Keratinocyte (primary cell): Measurements from ENCODE around the gene MDK. TPM values are rescaled to one million over a fixed set of nuclear protein-coding genes. Genes with fewer than 3 reads are reported as not detected.

Experiments
- DNase-seq: peaks from one replicate; pipeline ENCODE4 v3.0.0-alpha.2; 2011; ENCODE audit warnings: low read depth, missing footprints, low spot score
- FAIRE-seq: peaks from 2 replicates; lab custom pipeline; 2011; peaks lifted over from hg19 to GRCh38; lab: Jason Lieb, UNC
- H2AFZ ChIP-seq: 2 replicates; pipeline ENCODE4 v1.6.0; 2012; ENCODE audit warnings: low read length, control low read depth, inconsistent platforms; ENCODE audit not compliant: control insufficient read depth
- H3K27ac ChIP-seq: 2 replicates; pipeline ENCODE4 v1.5.1; 2011; ENCODE audit warnings: low read length; ENCODE audit not compliant: control insufficient read depth, insufficient read depth
- H3K27me3 ChIP-seq: 3 replicates; pipeline ENCODE4 v1.6.0; 2011; ENCODE audit warnings: low read length; ENCODE audit not compliant: control insufficient read depth, insufficient read depth; ENCODE audit errors: extremely low read depth
- H3K36me3 ChIP-seq, 2 experiments: 2 replicates in 1 of 2; 3 replicates in 1 of 2; pipeline ENCODE4 v1.5.1; 2011; ENCODE audit warnings: low read length in 2 of 2, mild to moderate bottlenecking in 1 of 2; ENCODE audit not compliant: control insufficient read depth in 2 of 2, insufficient read depth in 2 of 2; ENCODE audit errors: extremely low read depth in 1 of 2
- H3K4me1 ChIP-seq: 3 replicates; pipeline ENCODE4 v1.5.1; 2011; ENCODE audit warnings: low read length; ENCODE audit not compliant: control insufficient read depth, insufficient read depth; ENCODE audit errors: extremely low read depth
- H3K4me2 ChIP-seq: 3 replicates; pipeline ENCODE4 v1.6.0; 2011; ENCODE audit warnings: low read depth, low read length; ENCODE audit not compliant: control insufficient read depth, insufficient read depth; ENCODE audit errors: extremely low read depth
- H3K4me3 ChIP-seq, 3 experiments: fragments of 200-600 bp in 1 of 3; sonication (generic) in 1 of 3; 2 replicates in 2 of 3; 3 replicates in 1 of 3; pipeline ENCODE4 v1.5.1; 2011 to 2016; ENCODE audit warnings: low read length in 3 of 3, mild to moderate bottlenecking in 3 of 3, control low read depth in 2 of 3, inconsistent platforms in 1 of 3, low read depth in 1 of 3, mixed read lengths in 1 of 3, mixed run types in 1 of 3, moderate library complexity in 1 of 3; ENCODE audit not compliant: control insufficient read depth in 2 of 3, insufficient read depth in 2 of 3; ENCODE audit errors: extremely low read depth in 1 of 3
- H3K79me2 ChIP-seq: 2 replicates; pipeline ENCODE4 v1.6.0; 2012; ENCODE audit warnings: low read length; ENCODE audit not compliant: control insufficient read depth, insufficient read depth
- H3K9ac ChIP-seq: 3 replicates; pipeline ENCODE4 v1.6.0; 2011; ENCODE audit warnings: low read length; ENCODE audit not compliant: control insufficient read depth, insufficient read depth; ENCODE audit errors: extremely low read depth
- H3K9me1 ChIP-seq: 3 replicates; pipeline ENCODE4 v1.6.0; 2011; ENCODE audit warnings: low read length; ENCODE audit not compliant: control insufficient read depth, insufficient read depth; ENCODE audit errors: extremely low read depth
- H3K9me3 ChIP-seq: 2 replicates; pipeline ENCODE4 v1.5.1; 2012; ENCODE audit warnings: low read depth, low read length; ENCODE audit not compliant: control insufficient read depth
- H4K20me1 ChIP-seq: 3 replicates; pipeline ENCODE4 v1.6.0; 2011; ENCODE audit warnings: low read length; ENCODE audit not compliant: control insufficient read depth, insufficient read depth; ENCODE audit errors: extremely low read depth
- CTCF ChIP-seq, 3 experiments: IDR thresholded peaks in 1 of 3; conservative IDR thresholded peaks in 1 of 3; optimal IDR thresholded peaks in 1 of 3; 2 replicates in 2 of 3; 3 replicates in 1 of 3; pipeline versions ENCODE3 to v1.5.1; 2011; ENCODE audit warnings: low read length in 3 of 3, mild to moderate bottlenecking in 3 of 3, moderate library complexity in 2 of 3, control low read depth in 1 of 3, inconsistent platforms in 1 of 3; ENCODE audit not compliant: insufficient read depth in 2 of 3; ENCODE audit errors: extremely low read depth in 1 of 3
- EZH2 ChIP-seq: IDR thresholded peaks from one replicate; pipeline ENCODE4 v1.6.1; 2012; ENCODE audit warnings: inconsistent platforms, mild to moderate bottlenecking, low read length, moderate library complexity
- dilution Hi-C: fragments of 300-500 bp; cut with MboI; formaldehyde crosslinking; loops from one replicate; pipeline ENCODE4 v1.7.0; 2020; ENCODE audit warnings: low sequenced_read_pairs; ENCODE audit not compliant: extremely low pct_ligation_motif_present
- polyA plus RNA-seq, 5 experiments: library from polyadenylated mRNA; depleted of rRNA in 3 of 5; stranded (reverse) in 3 of 5; stranded (forward) in 1 of 5; unstranded in 1 of 5; fragments of >200 nt; gene quantifications; 1 replicate in 1 of 5; 2 replicates in 3 of 5; 3 replicates in 1 of 5; pipeline versions ENCODE4 v1.2.1 to v1.2.3, GENCODE V29; 2011 to 2012; ENCODE audit warnings: missing spikeins in 2 of 5, low read depth in 1 of 5, low replicate concordance in 1 of 5

MDK gene
- polyA plus RNA-seq, 1 donor (not counting 4 experiments of a cell fraction or from before 2014, with no cell fraction given), result 5.4 TPM

GRCh38 chr11:46350695-46351094, 30.8 kb upstream of the MDK start:
- H3K9me3 ChIP-seq, result no peaks in the 10 kb centered on the region
- FAIRE-seq (no peak), DNase-seq (no peak)
- H3K4me3 ChIP-seq, result no peak overlapping the region
- H3K27me3 ChIP-seq, result no peaks in the 10 kb centered on the region
- H3K36me3 ChIP-seq, result peaks cover 5 to 24% of the 10 kb centered on the region in 2 experiments
- peaks cover 3% of the 10 kb centered on the region for H4K20me1 ChIP-seq
- no peak overlapping the region for H3K27ac ChIP-seq
- H3K79me2 ChIP-seq, result peaks cover 87% of the 10 kb centered on the region
- H3K4me2 ChIP-seq, result no peak overlapping the region
- H3K9ac ChIP-seq, result no peak overlapping the region
- dilution Hi-C loops, result no loop called here
- no peak for TF ChIP-seq EZH2
- H3K9me1 ChIP-seq, result peaks cover 5% of the 10 kb centered on the region
- peaks cover 67% of the 10 kb centered on the region for H3K4me1 ChIP-seq
- H2AFZ ChIP-seq, result no peak overlapping the region

DNA sequence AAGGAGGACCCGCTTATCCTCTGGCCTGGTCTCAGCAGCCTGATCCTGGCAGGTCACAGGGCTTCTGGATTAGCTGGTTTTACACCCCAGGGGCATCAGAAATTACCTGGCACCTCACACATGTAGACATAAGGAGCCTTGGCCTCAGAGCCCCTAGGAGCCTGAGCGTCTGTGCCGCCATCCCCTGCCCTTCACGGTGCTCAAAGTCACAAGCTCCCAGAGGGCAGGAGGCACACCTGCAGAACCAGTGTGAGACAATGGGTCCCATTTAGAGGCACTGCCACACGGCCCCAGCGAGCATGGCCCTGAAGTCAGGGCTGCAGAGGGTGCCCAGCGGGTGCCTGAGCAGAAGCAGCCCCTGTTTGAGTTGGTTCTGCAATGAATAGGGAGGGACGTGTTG, 30.3 kb upstream of the MDK start:
- H3K4me1 ChIP-seq, result peaks cover 62% of the 10 kb centered on the region
- no peaks in the 10 kb centered on the region for H3K9me3 ChIP-seq
- peaks cover 84% of the 10 kb centered on the region for H3K79me2 ChIP-seq
- H3K27me3 ChIP-seq, result no peaks in the 10 kb centered on the region
- DNase-seq (no peak), FAIRE-seq (no peak)
- no peak overlapping the region for H3K27ac ChIP-seq
- H3K9ac ChIP-seq, result peak overlapping the region; percentile 32
- H3K4me2 ChIP-seq, result peak overlapping the region; percentile 11
- peaks cover 5% of the 10 kb centered on the region for H3K9me1 ChIP-seq
- no peak overlapping the region for H2AFZ ChIP-seq
- peaks cover 5 to 26% of the 10 kb centered on the region in 2 experiments for H3K36me3 ChIP-seq
- no peak overlapping the region for H3K4me3 ChIP-seq
- peaks cover 3% of the 10 kb centered on the region for H4K20me1 ChIP-seq
- dilution Hi-C loops, result no loop called here
- TF ChIP-seq CTCF (optimal IDR thresholded peaks at IDR 0.05 in 1 of 3, IDR thresholded peaks at IDR 0.05 in 1 of 3, conservative IDR thresholded peaks at IDR 0.05 in 1 of 3; ENCODE audit: extremely low read depth in 1 of 3, insufficient read depth in 2 of 3, low read length in 3 of 3) (no peak), EZH2 (no peak)

- DNase-seq, result no peak
- no peak for FAIRE-seq
- no peak overlapping the region for H3K27ac ChIP-seq
- peak overlapping the region in 1 of 3 experiments; percentile 11 for H3K4me3 ChIP-seq
- peaks cover 85% of the 10 kb centered on the region for H3K79me2 ChIP-seq
- H3K36me3 ChIP-seq, result peaks cover 9 to 28% of the 10 kb centered on the region in 2 experiments
- no peaks in the 10 kb centered on the region for H3K9me3 ChIP-seq
- no peaks in the 10 kb centered on the region for H3K27me3 ChIP-seq
- no peak overlapping the region for H2AFZ ChIP-seq
- H3K4me2 ChIP-seq, result peak overlapping the region; percentile 11
- H4K20me1 ChIP-seq, result peaks cover 6% of the 10 kb centered on the region
- peaks cover 7% of the 10 kb centered on the region for H3K9me1 ChIP-seq
- dilution Hi-C loops, result no loop called here
- TF ChIP-seq EZH2 (no peak), CTCF (optimal IDR thresholded peaks at IDR 0.05 in 1 of 3, IDR thresholded peaks at IDR 0.05 in 1 of 3, conservative IDR thresholded peaks at IDR 0.05 in 1 of 3; ENCODE audit: extremely low read depth in 1 of 3, insufficient read depth in 2 of 3, low read length in 3 of 3) (no peak)
- peaks cover 62% of the 10 kb centered on the region for H3K4me1 ChIP-seq
- H3K9ac ChIP-seq, result peak overlapping the region; percentile 28
Observed at GRCh38 chr11:46351606-46352005, 29.9 kb upstream of the MDK start.
